ENCODE measurements around the gene CPT2. TPM values are rescaled to one million over a fixed set of nuclear protein-coding genes. Genes with fewer than 3 reads are reported as not detected.
A peak's percentile ranks its signal among the peaks of the same experiment; 100 is the strongest.

CPT2 gene
- total and polyA plus RNA-seq, 2 of the 13 experiments (the other 11 are each of a cell fraction or from before 2014, with no cell fraction given) = 12.6 to 14.6 TPM

- TF ChIP-seq AFF4 (CRISPR knock-in tag; IDR thresholded peaks at IDR 0.05) = no peak
- TF ChIP-seq MEIS2 (CRISPR knock-in tag; IDR thresholded peaks at IDR 0.05) = peak; percentile 31; the same call in 1 of the 2 replicates
- TF ChIP-seq PAWR (CRISPR knock-in tag; IDR thresholded peaks at IDR 0.05; ENCODE audit: borderline replicate concordance) = no peak
- peak; percentile 60; the same call in 1 of the 2 replicates for TF ChIP-seq MIER2 (CRISPR knock-in tag; IDR thresholded peaks at IDR 0.05)
- TF ChIP-seq ZNF251 (CRISPR knock-in tag; IDR thresholded peaks at IDR 0.05) = no peak
- TF ChIP-seq SCMH1 (CRISPR knock-in tag; IDR thresholded peaks at IDR 0.05; ENCODE audit: borderline replicate concordance) = no peak
- TF ChIP-seq SRF (IDR thresholded peaks at IDR 0.05; ENCODE audit: low read depth, low read length) = no peak
- peak; percentile 91; the same call in 1 of the 2 replicates for TF ChIP-seq KDM5A (IDR thresholded peaks at IDR 0.05; ENCODE audit: borderline replicate concordance, low read length)
- peak; percentile 43; the same call in 1 of the 2 replicates for TF ChIP-seq ZNF792 (CRISPR knock-in tag; IDR thresholded peaks at IDR 0.05)
- no peak for TF ChIP-seq TRIM22 (IDR thresholded peaks at IDR 0.05)
- TF ChIP-seq ZBTB40 (IDR thresholded peaks at IDR 0.05) = no peak
- peak; percentile 83 for TF ChIP-seq ZBTB40 (CRISPR knock-in tag; IDR thresholded peaks at IDR 0.05)
- peak; percentile 95 for TF ChIP-seq ZNF891 (CRISPR knock-in tag; IDR thresholded peaks at IDR 0.05)
- TF ChIP-seq NFIC (IDR thresholded peaks at IDR 0.05; ENCODE audit: low read length) = 0 out of 2 replicates have a peak, but pooled peaks have one; percentile 8
- TF ChIP-seq JUND (CRISPR knock-in tag; IDR thresholded peaks at IDR 0.05) = peak; percentile 65; the same call in 1 of the 2 replicates
- peak; percentile 90; the same call in 1 of the 2 replicates for TF ChIP-seq ZNF558 (CRISPR knock-in tag; IDR thresholded peaks at IDR 0.05; ENCODE audit: borderline replicate concordance)
Measured at GRCh38 chr1:53220171-53220961, 23.7 kb downstream of the CPT2 start, which contains the start of gene CZIB (continued).
